H1 (cell line): ENCODE results near the gene ELL. TPM values are rescaled to one million over a fixed set of nuclear protein-coding genes. Genes with fewer than 3 reads are reported as not detected.

Experiments
- CTCF ChIA-PET: fragments of 300-600 bp; sonication (Branson Sonifier 250); formaldehyde crosslinking; loops from one replicate; lab custom pipeline; 2021; ENCODE audit not compliant: partially characterized antibody; lab: Charles Lee
- POLR2A ChIA-PET: fragments of 300-600 bp; sonication (Branson Sonifier 250); formaldehyde crosslinking; loops from one replicate; lab custom pipeline; 2021; ENCODE audit warnings: inconsistent platforms; ENCODE audit not compliant: partially characterized antibody; lab: Charles Lee
- DNase-seq, 2 experiments: peaks; one replicate each; pipeline versions ENCODE4 v3.0.0 to v3.0.0-alpha.2; 2010 to 2022; ENCODE audit warnings: low spot score in 2 of 2, low read depth in 1 of 2, mixed read lengths in 1 of 2
- FAIRE-seq: peaks from 2 replicates; lab custom pipeline; 2011; peaks lifted over from hg19 to GRCh38; lab: Jason Lieb, UNC
- H2AFZ ChIP-seq: 2 replicates; pipeline ENCODE4 v1.8.1; 2012; ENCODE audit warnings: low read length, inconsistent platforms
- H2AK5ac ChIP-seq: 2 replicates; pipeline ENCODE4 v1.6.1; 2013; ENCODE audit warnings: low read depth, low read length
- H2BK120ac ChIP-seq: replicated peaks from 2 replicates; pipeline ENCODE3; 2013; ENCODE audit warnings: low read depth, low read length, inconsistent platforms
- H2BK12ac ChIP-seq: 2 replicates; pipeline ENCODE4 v1.6.1; 2013; ENCODE audit warnings: low read depth, low read length
- H2BK15ac ChIP-seq: 2 replicates; pipeline ENCODE4 v1.6.1; 2013; ENCODE audit warnings: low read length
- H2BK20ac ChIP-seq: 2 replicates; pipeline ENCODE4 v1.6.1; 2013; ENCODE audit warnings: low read length
- H2BK5ac ChIP-seq: 2 replicates; pipeline ENCODE4 v1.6.1; 2013; ENCODE audit warnings: low read depth, low read length
- H3K14ac ChIP-seq: 2 replicates; pipeline ENCODE4 v1.6.1; 2013; ENCODE audit warnings: inconsistent platforms; ENCODE audit not compliant: insufficient read length
- H3K18ac ChIP-seq: 2 replicates; pipeline ENCODE4 v1.6.1; 2013; ENCODE audit warnings: low read length; ENCODE audit errors: extremely low read depth
- H3K23ac ChIP-seq: 2 replicates; pipeline ENCODE4 v1.6.1; 2013; ENCODE audit warnings: inconsistent platforms; ENCODE audit not compliant: insufficient read length
- H3K23me2 ChIP-seq: 2 replicates; pipeline ENCODE4 v1.6.1; 2013; ENCODE audit warnings: low read depth, low read length
- H3K27ac ChIP-seq: 2 replicates; pipeline ENCODE4 v1.6.1; 2011; ENCODE audit warnings: low read depth, low read length, inconsistent platforms
- H3K27me3 ChIP-seq, 4 experiments: replicated peaks in 1 of 4; 1 replicate in 1 of 4; 2 replicates in 3 of 4; pipeline versions ENCODE4 v1.6.1 to v1.8.1; 2011 to 2013; ENCODE audit warnings: low read length in 3 of 4, mild to moderate bottlenecking in 3 of 4, inconsistent platforms in 2 of 4, mixed read lengths in 2 of 4, moderate library complexity in 1 of 4; ENCODE audit not compliant: control insufficient read depth in 3 of 4, insufficient read depth in 3 of 4; ENCODE audit errors: extremely low read depth in 1 of 4
- H3K36me3 ChIP-seq, 4 experiments: 2 replicates each; pipeline versions ENCODE4 v1.6.1 to v1.8.1; 2011 to 2013; ENCODE audit warnings: mild to moderate bottlenecking in 4 of 4, low read length in 3 of 4, moderate library complexity in 2 of 4, control low read depth in 1 of 4, inconsistent platforms in 1 of 4; ENCODE audit not compliant: insufficient read depth in 4 of 4, control insufficient read depth in 2 of 4
- H3K4ac ChIP-seq: replicated peaks from 2 replicates; pipeline ENCODE3; 2013; ENCODE audit warnings: low read length, low read depth, mixed read lengths, inconsistent platforms; ENCODE audit not compliant: insufficient read length
- H3K4me1 ChIP-seq, 4 experiments: replicated peaks in 1 of 4; 1 replicate in 1 of 4; 2 replicates in 3 of 4; pipeline versions ENCODE4 v1.6.1 to v1.8.1; 2011 to 2013; ENCODE audit warnings: low read length in 3 of 4, inconsistent platforms in 2 of 4, mixed read lengths in 1 of 4; ENCODE audit not compliant: insufficient read depth in 4 of 4, control insufficient read depth in 3 of 4
- H3K4me2 ChIP-seq, 2 experiments: 2 replicates each; pipeline versions ENCODE4 v1.6.1 to v1.8.1; 2011 to 2013; ENCODE audit warnings: low read depth in 2 of 2, low read length in 2 of 2, control low read depth in 1 of 2, inconsistent platforms in 1 of 2, mild to moderate bottlenecking in 1 of 2; ENCODE audit not compliant: insufficient read depth in 1 of 2
- H3K4me3 ChIP-seq, 4 experiments: fragments of 200-600, 300-600 bp in 1 of 4; sonication (generic), shearing (Covaris generic), sonication (Bioruptor Twin) in 1 of 4; 2 replicates each; pipeline versions ENCODE4 v1.5.1 to v1.8.1; 2011 to 2016; ENCODE audit warnings: low read length in 4 of 4, low read depth in 3 of 4, control low read depth in 2 of 4, inconsistent platforms in 2 of 4, mild to moderate bottlenecking in 2 of 4, mixed read lengths in 1 of 4, moderate library complexity in 1 of 4; ENCODE audit not compliant: insufficient read depth in 2 of 4; ENCODE audit errors: extremely low read depth in 1 of 4
- H3K56ac ChIP-seq: replicated peaks from 2 replicates; pipeline ENCODE3; 2013; ENCODE audit warnings: low read depth, mild to moderate bottlenecking, mixed read lengths, low read length, inconsistent platforms; ENCODE audit not compliant: insufficient read length
- H3K79me1 ChIP-seq: 2 replicates; pipeline ENCODE4 v1.6.1; 2013; ENCODE audit warnings: low read depth, low read length, control low read depth
- H3K79me2 ChIP-seq, 2 experiments: 2 replicates each; pipeline versions ENCODE4 v1.6.1 to v1.8.1; 2012 to 2013; ENCODE audit warnings: low read length in 2 of 2, mild to moderate bottlenecking in 2 of 2, inconsistent platforms in 1 of 2; ENCODE audit not compliant: insufficient read depth in 2 of 2, control insufficient read depth in 1 of 2
- H3K9ac ChIP-seq, 4 experiments: replicated peaks in 1 of 4; 1 replicate in 1 of 4; 2 replicates in 3 of 4; pipeline versions ENCODE4 v1.6.1 to v1.8.1; 2011 to 2013; ENCODE audit warnings: low read depth in 3 of 4, low read length in 3 of 4, control low read depth in 2 of 4, mild to moderate bottlenecking in 2 of 4, moderate library complexity in 2 of 4, inconsistent platforms in 1 of 4; ENCODE audit errors: extremely low read depth in 1 of 4
- H3K9me3 ChIP-seq, 2 experiments: 2 replicates each; pipeline versions ENCODE4 v1.6.1 to v1.8.1; 2012 to 2013; ENCODE audit warnings: mild to moderate bottlenecking in 2 of 2, moderate library complexity in 2 of 2, control low read depth in 1 of 2, inconsistent platforms in 1 of 2, low read depth in 1 of 2, low read length in 1 of 2, mixed read lengths in 1 of 2; ENCODE audit not compliant: insufficient read depth in 2 of 2
- H4K20me1 ChIP-seq, 2 experiments: replicated peaks in 1 of 2; 2 replicates each; pipeline versions ENCODE3 to v1.8.1; 2011 to 2013; ENCODE audit warnings: inconsistent platforms in 2 of 2, low read length in 2 of 2, mild to moderate bottlenecking in 1 of 2; ENCODE audit not compliant: insufficient read depth in 2 of 2, control insufficient read depth in 1 of 2
- H4K5ac ChIP-seq: 2 replicates; pipeline ENCODE4 v1.6.1; 2013; ENCODE audit warnings: low read length, low read depth, mixed read lengths, inconsistent platforms; ENCODE audit not compliant: insufficient read length
- H4K8ac ChIP-seq: 2 replicates; pipeline ENCODE4 v1.8.0; 2013; ENCODE audit warnings: mild to moderate bottlenecking, moderate library complexity, low read length, inconsistent platforms; ENCODE audit not compliant: insufficient read depth; ENCODE audit errors: extremely low read depth
- H4K91ac ChIP-seq: replicated peaks from 2 replicates; pipeline ENCODE3; 2013; ENCODE audit warnings: low read length, mixed read lengths, inconsistent platforms; ENCODE audit not compliant: insufficient read length
- ATF2 ChIP-seq: IDR thresholded peaks from 2 replicates; pipeline ENCODE4 v1.6.1; 2012; ENCODE audit warnings: low read length, inconsistent platforms
- BCL11A ChIP-seq, 2 experiments: IDR thresholded peaks; one replicate each; pipeline ENCODE4 v1.6.1; 2011; ENCODE audit warnings: low read depth in 2 of 2, low read length in 2 of 2, mild to moderate bottlenecking in 2 of 2
- CHD2 ChIP-seq: IDR thresholded peaks from 2 replicates; pipeline ENCODE4 v1.6.1; 2012; ENCODE audit warnings: low read length, improper control_type of control experiment
- CTCF ChIP-seq, 3 experiments: IDR thresholded peaks; 1 replicate in 2 of 3; 2 replicates in 1 of 3; pipeline versions ENCODE4 v1.5.1 to v1.6.1; 2011; ENCODE audit warnings: low read length in 3 of 3, mild to moderate bottlenecking in 3 of 3, inconsistent platforms in 2 of 3, low read depth in 1 of 3, moderate library complexity in 1 of 3; ENCODE audit not compliant: insufficient read depth in 1 of 3; ENCODE audit errors: control extremely low read depth in 1 of 3
- EP300 ChIP-seq, 2 experiments: IDR thresholded peaks; 1 replicate in 1 of 2; 2 replicates in 1 of 2; pipeline ENCODE4 v1.6.1; 2011 to 2012; ENCODE audit warnings: low read depth in 2 of 2, low read length in 2 of 2, mild to moderate bottlenecking in 2 of 2, borderline replicate concordance in 1 of 2, inconsistent platforms in 1 of 2, moderate library complexity in 1 of 2
- HDAC2 ChIP-seq, 2 experiments: fragments of 300-600 bp in 1 of 2; sonication (generic) in 1 of 2; IDR thresholded peaks; 2 replicates each; pipeline ENCODE4 v1.6.1; 2011 to 2012; ENCODE audit warnings: low read depth in 2 of 2, low read length in 2 of 2, mild to moderate bottlenecking in 2 of 2, moderate library complexity in 2 of 2, borderline replicate concordance in 1 of 2, inconsistent platforms in 1 of 2
- KDM5A ChIP-seq: fragments of 200-600 bp; IDR thresholded peaks from 2 replicates; pipeline ENCODE4 v1.7.1; 2012; ENCODE audit warnings: mild to moderate bottlenecking, low read length, inconsistent platforms, mixed read lengths
- YY1 ChIP-seq: IDR thresholded peaks from 2 replicates; pipeline ENCODE4 v1.6.1; 2011; ENCODE audit warnings: low read depth, mild to moderate bottlenecking, low read length
- WGBS, 2 experiments: shearing (Covaris generic) in 1 of 2; methylation state at CpG; one replicate each; pipeline versions ENCODE4 v1.1.6 to v1.1.7; 2013 to 2015; ENCODE audit warnings: low lambda C conversion rate in 2 of 2, mixed read lengths in 2 of 2, inconsistent platforms in 1 of 2, low coverage in 1 of 2, missing lambda C conversion rate in 1 of 2; ENCODE audit not compliant: insufficient replicate concordance in 2 of 2, insufficient coverage in 1 of 2, insufficient read length in 1 of 2; ENCODE audit errors: extremely low coverage in 1 of 2, missing lambda C conversion rate in 1 of 2; 5-methylcytosine and 5-hydroxymethylcytosine counted together
- polyA plus RNA-seq, 7 experiments: library from polyadenylated mRNA; depleted of rRNA in 3 of 7; stranded (reverse) in 5 of 7; unstranded in 2 of 7; fragments of >200 nt in 5 of 7; fragments of 200-250 nt in 2 of 7; gene quantifications; 1 replicate in 5 of 7; 2 replicates in 1 of 7; 4 replicates in 1 of 7; pipeline versions ENCODE4 v1.2.1 to v1.2.3, GENCODE V29; 2011 to 2013; ENCODE audit warnings: missing spikeins in 2 of 7, mixed read lengths in 2 of 7
- total RNA-seq: library from RNA; stranded (reverse); fragmentation: NEBNext Ultra II Directional; extraction: Animal tissue kit (Norgen Biotek cat#: 25700); gene quantifications from 2 replicates; pipeline ENCODE4 v1.2.1, GENCODE V29; 2021

The ELL gene
- total and polyA plus RNA-seq, 2 of the 8 experiments (the other 6 are each of a cell fraction or from before 2014, with no cell fraction given) = 5.2 to 10.5 TPM

GRCh38 chr19:18508585-18508984, 13.3 kb downstream of the ELL start:
- DNase-seq (no peak), FAIRE-seq (no peak)
- no peak overlapping the region for H2BK120ac ChIP-seq
- H2BK5ac ChIP-seq = no peak overlapping the region
- CTCF ChIA-PET = interaction anchor here (0.6 to 32.9 kb wide), 8 partner anchors 8 to 1022 kb away, joined by 3 to 458 read pairs (median 10); no protein-coding TSS in a partner anchor
- no peaks in the 10 kb centered on the region for H3K9me3 ChIP-seq
- no peak overlapping the region for H2AK5ac ChIP-seq
- H2AFZ ChIP-seq = no peak overlapping the region
- H3K27me3 ChIP-seq = no peaks in the 10 kb centered on the region
- POLR2A ChIA-PET = interaction anchor here (0.7 to 2.8 kb wide), 2 partner anchors 10 to 63 kb away, joined by 3 to 8 read pairs; partner anchors contain the start of gene UBA52
- no peak overlapping the region for H2BK15ac ChIP-seq
- H2BK12ac ChIP-seq = no peak overlapping the region
- H3K4ac ChIP-seq = no peak overlapping the region
- no peaks in the 10 kb centered on the region for H3K36me3 ChIP-seq
- no peak overlapping the region for H3K18ac ChIP-seq
- no peak overlapping the region for H4K5ac ChIP-seq
- no peak overlapping the region for H2BK20ac ChIP-seq
- peaks cover 31% of the 10 kb centered on the region for H3K79me1 ChIP-seq
- H4K8ac ChIP-seq = no peak overlapping the region
- H3K9ac ChIP-seq = no peak overlapping the region
- H3K27ac ChIP-seq = no peak overlapping the region
- 86% methylated on average over 7 of the region's 7 CpGs; no CpG with 5 or more reads in 1 of the 2 experiments for WGBS, 2 experiments
- no peak overlapping the region for H3K4me2 ChIP-seq
- H3K4me1 ChIP-seq = no peaks in the 10 kb centered on the region; a peak in 1 of 7 replicates
- no peaks in the 10 kb centered on the region for H3K23me2 ChIP-seq
- H3K56ac ChIP-seq = no peak overlapping the region
- H3K79me2 ChIP-seq = peaks cover 0 to 59% of the 10 kb centered on the region in 2 experiments; a peak in 2 of 4 replicates
- H3K23ac ChIP-seq = no peak overlapping the region
- no peak overlapping the region for H4K91ac ChIP-seq
- H4K20me1 ChIP-seq = peaks cover 11 to 43% of the 10 kb centered on the region in 2 experiments
- no peak overlapping the region for H3K4me3 ChIP-seq
- H3K14ac ChIP-seq = no peak overlapping the region
- TF ChIP-seq CTCF (IDR thresholded peaks at IDR 0.05; ENCODE audit: control extremely low read depth in 1 of 3, insufficient read depth in 1 of 3, low read depth in 1 of 3, low read length in 3 of 3) (no peak), BCL11A (IDR thresholded peaks at IDR 0.05; ENCODE audit: low read depth in 2 of 2, low read length in 2 of 2) (no peak), KDM5A (no peak), YY1 (no peak), HDAC2 (IDR thresholded peaks at IDR 0.05; ENCODE audit: borderline replicate concordance in 1 of 2, low read depth in 2 of 2, low read length in 2 of 2) (no peak), CHD2 (no peak), ATF2 (no peak), EP300 (IDR thresholded peaks at IDR 0.05; ENCODE audit: borderline replicate concordance in 1 of 2, low read depth in 2 of 2, low read length in 2 of 2) (no peak)
